ENCODE measurements around the gene AGTRAP. TPM values are rescaled to one million over a fixed set of nuclear protein-coding genes. Genes with fewer than 3 reads are reported as not detected.

The AGTRAP gene
- total RNA-seq, 1 donor from 2014 or later, result 13.8 TPM

DNA sequence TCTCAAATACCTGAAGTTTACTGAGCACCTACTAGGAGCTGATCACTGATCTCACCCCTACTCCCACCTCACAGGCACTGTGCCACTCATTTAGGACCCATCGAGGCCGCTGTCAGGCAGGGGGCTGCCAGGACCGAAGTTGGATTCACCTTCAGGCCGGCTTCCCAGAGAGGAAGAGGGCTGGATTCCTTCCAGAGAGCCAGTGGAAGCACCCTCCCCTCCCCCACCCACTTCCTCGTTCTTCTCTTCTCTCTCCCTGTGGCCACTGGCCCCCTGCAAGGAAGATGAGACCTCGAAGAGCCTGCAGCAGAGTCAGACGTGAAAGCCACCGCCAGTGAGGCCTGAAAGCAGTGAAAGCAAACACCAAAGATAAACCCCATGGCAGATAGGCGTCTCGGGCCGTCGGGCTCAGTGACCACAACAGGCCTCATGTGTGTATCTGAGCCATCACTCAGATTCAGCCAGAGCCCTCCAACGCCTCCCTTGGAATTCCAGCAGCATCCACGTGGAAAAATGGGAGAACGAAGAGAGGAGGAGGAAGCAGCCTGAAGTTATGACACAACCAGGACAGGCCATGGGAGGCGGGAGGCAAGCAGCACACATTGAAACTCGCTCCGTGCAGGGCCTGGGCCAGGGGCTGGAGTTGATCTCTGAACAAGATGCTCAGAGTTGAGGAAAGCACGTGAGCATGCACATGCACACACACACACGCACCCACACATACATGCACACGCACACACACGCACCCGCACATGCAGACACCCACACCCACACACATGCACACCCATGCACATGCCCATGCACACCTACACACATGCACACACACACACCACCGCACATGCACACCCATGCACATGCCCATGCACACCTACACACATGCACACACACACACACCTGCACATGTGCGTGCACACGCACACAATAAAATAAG, 6.2 kb upstream of the AGTRAP start:
- no peak for DNase-seq (ENCODE audit: low spot score)
- intact Hi-C loops (cut with micrococcal nuclease), result loop anchor here (10.0 kb wide), 2 partner anchors 255 to 665 kb away; partner anchors contain the start of genes DISP3 and SRM
- H3K4me3 Mint-ChIP-seq, result peak overlapping the region; percentile 59
- peaks cover 40% of the 10 kb centered on the region for H3K4me1 Mint-ChIP-seq (ENCODE audit: low read depth)
- H3K9me3 Mint-ChIP-seq, result no peaks in the 10 kb centered on the region
- peak overlapping the region; percentile 57 for H3K27ac Mint-ChIP-seq
- H3K36me3 Mint-ChIP-seq (ENCODE audit: low read depth), result no peaks in the 10 kb centered on the region
- no peaks in the 10 kb centered on the region for H3K27me3 Mint-ChIP-seq (ENCODE audit: insufficient read depth)

DNA sequence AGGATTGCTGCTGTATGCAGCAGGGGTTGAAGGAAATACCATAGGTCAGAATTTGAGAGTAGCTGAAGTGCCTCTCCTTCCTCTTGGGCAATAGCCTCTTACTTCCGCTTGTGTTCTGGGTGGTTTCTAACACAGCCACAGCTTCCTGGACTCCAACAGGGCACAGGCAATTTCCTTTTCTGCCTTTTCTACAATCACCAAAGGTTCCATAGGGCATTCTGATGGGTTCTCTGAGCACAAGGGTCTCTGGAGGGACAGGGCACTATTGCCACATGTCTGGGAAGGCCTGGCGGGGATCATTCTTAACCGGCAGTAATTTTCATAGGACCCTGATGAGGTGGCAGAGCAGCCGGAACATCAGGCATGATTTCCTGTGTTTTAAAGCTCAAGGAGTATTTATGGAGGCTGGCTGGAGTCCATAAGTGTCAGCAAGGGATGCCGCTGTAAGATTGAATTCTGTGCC, 5.5 kb upstream of the AGTRAP start:
- H3K27ac Mint-ChIP-seq, result peak overlapping the region; percentile 57
- intact Hi-C loops (cut with micrococcal nuclease), result loop anchor here (10.0 kb wide), 1 partner anchor 666 kb away; the partner anchor contains the start of gene SRM
- H3K9me3 Mint-ChIP-seq, result no peaks in the 10 kb centered on the region

DNA sequence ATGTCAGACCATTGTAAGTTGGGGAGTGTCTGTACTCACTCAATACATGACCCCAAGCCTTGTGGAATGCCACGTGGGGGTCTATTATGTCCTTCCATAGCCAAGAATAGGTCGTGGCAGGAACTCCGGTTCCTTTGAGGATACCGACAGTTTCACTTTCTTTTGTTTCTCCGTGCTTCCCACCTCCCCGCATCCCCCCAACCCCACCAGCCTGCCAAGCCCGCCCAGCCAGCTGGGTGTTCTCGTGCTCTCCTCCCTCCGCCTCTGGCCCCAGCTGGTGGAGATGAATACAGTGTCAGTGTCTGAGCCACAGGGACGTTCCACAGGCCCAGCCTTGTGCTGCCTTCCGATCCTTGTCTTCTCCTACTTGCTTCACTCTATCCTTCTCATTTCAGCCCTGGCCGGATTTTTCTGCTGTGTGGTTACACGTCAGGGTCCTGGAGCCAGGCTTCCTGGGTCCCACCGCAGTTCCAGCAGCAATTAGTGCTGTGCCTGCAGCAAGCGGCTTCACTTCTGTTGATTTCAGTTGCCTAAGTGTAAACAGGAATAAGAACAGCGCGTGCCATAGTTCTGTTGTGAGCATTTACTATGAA, 4.1 kb upstream of the AGTRAP start:
- no peak for DNase-seq (ENCODE audit: low spot score)
- H3K4me1 Mint-ChIP-seq (ENCODE audit: low read depth), result peaks cover 42% of the 10 kb centered on the region

More for the DNA sequence above, 5.5 kb upstream of the AGTRAP start:
- peak; percentile 52 for DNase-seq (ENCODE audit: low spot score)
- H3K36me3 Mint-ChIP-seq (ENCODE audit: low read depth), result no peaks in the 10 kb centered on the region
- peaks cover 39% of the 10 kb centered on the region for H3K4me1 Mint-ChIP-seq (ENCODE audit: low read depth)
- peak overlapping the region; percentile 59 for H3K4me3 Mint-ChIP-seq
- no peaks in the 10 kb centered on the region for H3K27me3 Mint-ChIP-seq (ENCODE audit: insufficient read depth)

DNA sequence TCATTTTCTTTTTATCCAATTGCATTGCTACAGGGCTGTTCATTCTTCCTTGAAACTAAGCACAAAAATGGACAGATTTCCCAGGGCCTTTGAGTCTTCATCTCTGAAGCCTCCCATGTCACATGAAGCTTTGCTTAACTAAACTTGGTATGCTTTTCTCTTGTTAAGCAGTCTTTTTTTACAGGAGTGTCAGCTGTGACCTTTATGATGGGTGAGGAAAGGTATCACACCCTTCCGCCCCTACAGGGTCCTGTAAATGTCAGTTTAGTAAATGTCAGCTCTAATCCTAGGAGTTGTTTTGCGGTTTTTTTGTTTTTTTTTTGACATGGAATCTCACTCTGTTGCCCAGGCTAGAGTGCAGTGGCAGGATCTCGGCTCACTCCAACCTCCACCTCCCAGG, 2.6 kb upstream of the AGTRAP start:
- Mint-ChIP-seq H3K27me3 (ENCODE audit: insufficient read depth) (no peaks in the 10 kb centered on the region), H3K36me3 (ENCODE audit: low read depth) (peaks cover 2% of the 10 kb centered on the region), H3K9me3 (no peaks in the 10 kb centered on the region), H3K4me3 (no peak overlapping the region), H3K4me1 (ENCODE audit: low read depth) (peaks cover 53% of the 10 kb centered on the region), H3K27ac (no peak overlapping the region)
- no peak for DNase-seq (ENCODE audit: low spot score)
- intact Hi-C loops (cut with micrococcal nuclease), result loop anchor here (10.0 kb wide), 1 partner anchor 669 kb away; the partner anchor contains the start of gene SRM

More for the DNA sequence above, 4.1 kb upstream of the AGTRAP start:
- no peaks in the 10 kb centered on the region for H3K27me3 Mint-ChIP-seq (ENCODE audit: insufficient read depth)
- peak overlapping the region; percentile 83 for H3K4me3 Mint-ChIP-seq
- intact Hi-C loops (cut with micrococcal nuclease), result loop anchor here (10.0 kb wide), 1 partner anchor 667 kb away; the partner anchor contains the start of gene SRM
- H3K36me3 Mint-ChIP-seq (ENCODE audit: low read depth), result no peaks in the 10 kb centered on the region
- peak overlapping the region; percentile 84 for H3K27ac Mint-ChIP-seq
- H3K9me3 Mint-ChIP-seq, result no peaks in the 10 kb centered on the region

DNA sequence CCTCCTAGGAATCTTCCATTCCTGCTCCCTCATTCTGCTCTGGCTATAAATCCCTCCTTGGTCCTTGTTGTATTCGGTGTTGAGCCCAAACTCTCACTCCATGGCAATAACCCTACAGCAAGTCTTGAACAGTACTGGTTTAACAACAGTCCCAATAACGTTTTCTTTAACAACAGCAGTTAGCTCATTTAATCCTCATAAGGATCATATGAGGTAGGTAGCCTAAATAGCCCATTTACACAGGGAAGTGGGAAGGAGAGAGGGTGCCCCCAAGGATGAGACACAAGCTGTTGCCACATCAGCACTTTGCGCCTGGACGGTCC, 444 bp upstream of the AGTRAP start:
- H3K4me1 Mint-ChIP-seq (ENCODE audit: low read depth), result peaks cover 63% of the 10 kb centered on the region
- peaks cover 5% of the 10 kb centered on the region for H3K36me3 Mint-ChIP-seq (ENCODE audit: low read depth)
- DNase-seq (ENCODE audit: low spot score), result no peak
- no peak overlapping the region for H3K27ac Mint-ChIP-seq
- no peaks in the 10 kb centered on the region for H3K9me3 Mint-ChIP-seq
- peak overlapping the region; percentile 96 for H3K4me3 Mint-ChIP-seq
- intact Hi-C loops (cut with micrococcal nuclease), result loop anchor here (5.0 to 10.0 kb wide), 2 partner anchors 473 to 671 kb away; partner anchors contain the start of genes MTOR and SRM
- H3K27me3 Mint-ChIP-seq (ENCODE audit: insufficient read depth), result no peaks in the 10 kb centered on the region

DNA sequence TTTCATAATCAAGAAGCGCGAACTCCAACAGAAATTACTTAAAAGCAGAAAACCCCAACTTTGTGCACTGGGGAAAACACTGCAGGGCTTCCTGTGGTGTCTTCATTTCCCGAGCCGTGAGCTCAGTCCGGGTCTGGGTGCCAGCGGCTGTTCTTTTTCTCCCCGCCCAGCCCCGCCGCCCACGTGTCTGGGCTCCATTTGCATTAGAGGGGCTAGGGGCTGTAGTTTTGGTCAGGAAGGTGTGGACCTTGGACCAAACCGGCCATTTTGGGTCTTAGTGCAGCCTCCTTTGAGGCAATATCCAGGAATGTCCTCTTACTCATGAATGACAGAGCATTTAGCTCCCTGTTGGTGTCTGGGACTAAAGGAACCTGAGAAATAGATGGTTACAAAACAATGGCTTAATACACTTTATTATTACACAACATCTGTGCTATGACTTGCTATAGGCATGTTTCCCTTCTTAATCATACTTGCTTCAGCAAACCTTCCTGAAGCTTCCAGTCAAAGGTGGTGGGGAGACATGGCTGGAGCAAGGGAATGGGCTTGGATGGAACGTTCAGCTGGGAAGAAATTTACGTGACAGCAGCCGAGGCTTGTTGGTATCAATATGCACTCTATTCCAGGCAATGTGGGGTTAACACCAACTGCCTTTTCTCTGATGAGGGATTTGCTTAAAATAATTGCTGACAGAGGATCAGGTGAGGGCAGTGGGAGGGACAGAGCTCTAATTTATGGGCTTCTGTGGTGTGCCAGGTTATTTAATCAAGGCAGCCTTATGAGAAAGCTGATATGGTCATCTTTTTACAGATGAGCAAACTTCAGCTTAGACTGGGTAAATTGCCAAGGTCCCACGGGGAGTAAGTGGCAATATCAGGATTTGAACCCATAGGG, 1.1 kb downstream of the AGTRAP start:
- Mint-ChIP-seq H3K27me3 (ENCODE audit: insufficient read depth) (no peaks in the 10 kb centered on the region), H3K27ac (peak overlapping the region; percentile 35), H3K9me3 (no peaks in the 10 kb centered on the region), H3K4me1 (ENCODE audit: low read depth) (peaks cover 68% of the 10 kb centered on the region), H3K4me3 (peak overlapping the region; percentile 96), H3K36me3 (ENCODE audit: low read depth) (peaks cover 5% of the 10 kb centered on the region)
- peak; percentile 38 for DNase-seq (ENCODE audit: low spot score)
- intact Hi-C loops (cut with micrococcal nuclease), result loop anchor here (1.0 to 10.0 kb wide), 6 partner anchors 56 to 672 kb away; partner anchors contain the start of genes CLCN6, FBXO2, FBXO44 and MAD2L2

DNA sequence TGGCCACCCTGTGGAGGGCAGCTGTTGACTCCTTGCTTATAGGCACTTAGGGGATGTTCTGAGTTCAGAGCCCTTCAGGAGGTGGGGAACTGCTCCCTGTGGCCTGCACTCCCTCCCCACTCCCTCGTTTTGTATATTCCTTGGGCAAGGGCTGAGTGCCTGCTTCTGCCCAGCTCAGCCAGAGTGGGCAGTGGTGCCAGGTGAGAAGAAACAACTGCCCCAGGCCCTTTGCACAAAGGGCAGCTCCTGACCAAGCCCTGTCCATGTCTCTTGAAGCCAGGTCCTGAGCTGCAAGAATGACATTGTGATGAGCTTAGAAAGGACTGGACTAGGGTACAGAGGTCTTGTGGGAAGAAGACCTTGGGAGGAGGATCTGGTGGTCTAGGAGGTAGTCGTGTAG, 2.2 kb downstream of the AGTRAP start:
- no peak overlapping the region for H3K27ac Mint-ChIP-seq
- no peaks in the 10 kb centered on the region for H3K9me3 Mint-ChIP-seq
- DNase-seq (ENCODE audit: low spot score), result no peak
- intact Hi-C loops (cut with micrococcal nuclease), result loop anchor here (5.0 to 10.0 kb wide), 2 partner anchors 476 to 673 kb away; partner anchors contain the start of genes MTOR and SRM
- H3K36me3 Mint-ChIP-seq (ENCODE audit: low read depth), result peaks cover 5% of the 10 kb centered on the region
- peaks cover 70% of the 10 kb centered on the region for H3K4me1 Mint-ChIP-seq (ENCODE audit: low read depth)
- H3K4me3 Mint-ChIP-seq, result no peak overlapping the region
- no peaks in the 10 kb centered on the region for H3K27me3 Mint-ChIP-seq (ENCODE audit: insufficient read depth)

DNA sequence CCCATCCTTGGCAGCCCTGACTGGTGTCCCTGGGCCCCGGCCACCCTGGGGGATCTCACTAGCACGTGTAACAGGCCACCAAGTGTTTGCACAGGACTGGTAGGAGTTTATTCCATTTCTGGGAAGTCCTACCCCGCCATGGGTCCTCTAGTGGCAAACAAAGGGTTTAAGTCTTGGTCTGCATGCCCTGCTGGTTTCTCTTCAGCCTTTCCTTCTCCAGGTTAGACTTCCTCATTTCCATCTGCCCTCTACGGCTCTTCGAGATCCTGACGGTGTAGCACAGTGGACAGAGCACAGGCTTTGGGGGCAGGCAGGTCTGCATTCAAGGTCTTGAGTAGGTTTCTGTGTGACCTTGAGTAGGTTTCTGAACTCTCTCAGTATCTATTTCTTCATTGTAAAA, 2.8 kb downstream of the AGTRAP start:
- no peak overlapping the region for H3K4me3 Mint-ChIP-seq
- intact Hi-C loops (cut with micrococcal nuclease), result loop anchor here (5.0 to 10.0 kb wide), 2 partner anchors 476 to 674 kb away; partner anchors contain the start of genes MTOR and SRM
- H3K4me1 Mint-ChIP-seq (ENCODE audit: low read depth), result peaks cover 64% of the 10 kb centered on the region
- no peaks in the 10 kb centered on the region for H3K9me3 Mint-ChIP-seq
- DNase-seq (ENCODE audit: low spot score), result no peak
- no peak overlapping the region for H3K27ac Mint-ChIP-seq
- H3K36me3 Mint-ChIP-seq (ENCODE audit: low read depth), result peaks cover 5% of the 10 kb centered on the region
- H3K27me3 Mint-ChIP-seq (ENCODE audit: insufficient read depth), result no peaks in the 10 kb centered on the region

DNA sequence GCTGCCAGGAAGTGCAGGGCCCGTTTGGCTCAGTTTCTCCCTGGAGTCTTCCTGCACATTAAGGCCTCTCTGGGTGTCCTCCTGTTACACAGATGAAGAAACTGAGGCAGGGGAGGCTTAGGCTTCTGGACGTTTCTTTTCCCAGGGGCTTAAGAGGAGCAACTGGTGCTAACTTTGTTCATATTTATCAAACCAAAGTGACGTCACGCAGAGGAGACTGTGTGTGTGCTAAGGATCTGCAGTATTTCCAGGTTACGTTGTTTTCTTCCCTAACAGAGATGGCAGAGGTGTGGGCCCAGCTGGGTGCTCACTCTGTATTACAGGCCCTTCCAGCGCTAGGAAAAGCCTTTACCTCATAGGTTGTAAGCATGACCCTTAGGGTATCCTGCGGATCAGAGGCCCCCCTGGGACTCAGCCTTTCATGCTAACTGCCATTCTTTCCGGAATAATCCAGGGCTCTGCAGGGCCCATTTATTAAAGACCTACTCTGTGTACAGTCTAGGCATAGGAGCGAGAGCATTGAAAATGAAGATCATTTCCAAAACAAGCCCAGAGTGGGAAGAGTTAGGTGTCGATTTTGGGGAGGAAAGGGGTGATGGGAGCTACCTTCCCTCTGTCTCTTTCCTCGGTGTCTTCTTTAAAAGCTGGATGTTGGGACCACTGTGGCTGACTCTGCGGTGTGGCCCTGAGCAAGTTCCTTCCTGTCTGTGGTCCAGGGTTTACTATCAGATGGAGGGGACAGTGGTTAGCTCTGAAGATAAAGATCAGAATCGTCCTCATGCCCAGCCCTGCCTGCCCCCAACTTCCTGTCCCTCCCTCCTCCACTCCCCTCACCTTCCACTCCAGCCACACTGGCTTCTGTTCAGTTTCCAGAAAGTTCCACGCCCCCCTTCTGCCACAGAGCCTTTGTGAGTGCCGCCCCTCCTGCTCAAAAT, 4.6 kb downstream of the AGTRAP start:
- H3K4me3 Mint-ChIP-seq, result peak overlapping the region; percentile 53
- H3K27me3 Mint-ChIP-seq (ENCODE audit: insufficient read depth), result no peaks in the 10 kb centered on the region
- peak; percentile 44 for DNase-seq (ENCODE audit: low spot score)
- H3K9me3 Mint-ChIP-seq, result no peaks in the 10 kb centered on the region
- H3K27ac Mint-ChIP-seq, result peak overlapping the region; percentile 42
- H3K4me1 Mint-ChIP-seq (ENCODE audit: low read depth), result peaks cover 62% of the 10 kb centered on the region
- H3K36me3 Mint-ChIP-seq (ENCODE audit: low read depth), result peaks cover 8% of the 10 kb centered on the region
- intact Hi-C loops (cut with micrococcal nuclease), result no loop called here

DNA sequence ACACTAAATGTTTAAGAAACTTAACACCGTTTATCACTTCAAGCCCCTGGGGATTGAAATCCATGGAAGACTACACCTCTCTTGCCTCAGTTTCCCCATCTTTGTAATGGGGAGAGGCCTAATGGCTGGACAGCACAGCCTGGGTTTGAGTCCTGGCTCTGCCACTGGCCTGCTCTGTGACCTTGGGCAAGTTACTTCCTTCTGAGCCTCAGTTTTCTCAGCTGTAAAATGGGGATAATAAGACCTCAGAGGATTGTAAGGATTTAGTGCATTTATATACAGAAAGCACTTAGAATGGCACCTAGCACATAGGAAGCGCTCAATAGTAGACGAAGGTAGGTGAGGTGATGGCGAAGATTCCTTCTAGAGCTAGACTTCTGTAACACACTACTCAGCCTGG, 5.5 kb downstream of the AGTRAP start:
- Mint-ChIP-seq H3K27ac (no peak overlapping the region), H3K4me1 (ENCODE audit: low read depth) (peaks cover 64% of the 10 kb centered on the region), H3K9me3 (no peaks in the 10 kb centered on the region), H3K36me3 (ENCODE audit: low read depth) (peaks cover 15% of the 10 kb centered on the region), H3K27me3 (ENCODE audit: insufficient read depth) (no peaks in the 10 kb centered on the region), H3K4me3 (no peak overlapping the region)
- DNase-seq (ENCODE audit: low spot score), result no peak
- intact Hi-C loops (cut with micrococcal nuclease), result no loop called here

DNA sequence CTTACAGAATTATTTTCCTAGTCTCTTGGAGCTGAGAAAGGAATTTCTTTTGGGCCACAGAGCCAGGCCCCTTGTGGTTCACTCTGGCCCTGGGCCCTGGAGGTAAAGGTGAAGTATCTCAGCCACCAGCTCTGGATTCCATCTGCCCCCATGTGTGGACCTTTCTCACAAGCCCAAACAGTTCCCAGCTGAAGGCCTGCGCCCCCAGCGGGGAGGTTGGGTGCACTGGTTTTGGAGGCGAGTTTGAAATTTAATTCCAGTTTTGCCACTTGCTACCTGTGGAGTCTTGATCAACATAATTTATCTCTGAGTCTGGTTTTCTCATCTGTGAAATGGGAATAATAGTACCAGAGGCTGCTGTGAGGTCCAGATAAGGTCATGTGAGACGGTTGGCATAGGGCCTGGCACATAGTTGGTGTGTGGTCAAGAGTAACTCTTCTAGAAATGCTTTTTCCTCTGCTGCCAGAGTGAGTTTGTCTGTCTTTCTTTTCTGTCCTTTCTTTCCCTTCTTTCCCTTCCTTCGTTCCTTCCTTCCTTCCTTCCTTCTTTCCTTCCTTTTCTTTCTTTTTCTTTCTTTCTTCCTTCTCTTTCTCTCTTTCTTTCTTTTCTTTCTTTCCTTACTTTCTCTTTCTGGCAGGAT, 6.1 kb downstream of the AGTRAP start:
- Mint-ChIP-seq H3K27me3 (ENCODE audit: insufficient read depth) (no peaks in the 10 kb centered on the region), H3K36me3 (ENCODE audit: low read depth) (peaks cover 19% of the 10 kb centered on the region), H3K4me3 (no peak overlapping the region), H3K4me1 (ENCODE audit: low read depth) (peaks cover 65% of the 10 kb centered on the region), H3K27ac (peak overlapping the region; percentile 34), H3K9me3 (no peaks in the 10 kb centered on the region)
- intact Hi-C loops (cut with micrococcal nuclease), result no loop called here
- DNase-seq (ENCODE audit: low spot score), result no peak

All from activated T-helper 1 cell treated with anti-CD3 and anti-CD28 coated beads, Interleukin-12 subunit alpha, Interleukin-12 subunit beta, Interleukin-2, Interleukin-4 antibody, amounts not matched to agents 30 ng/mL and 10 ng/mL and 1 ng/mL, durations not matched to agents 14 hours and 24 hours and 36 hours (primary cell).